ENCODE measurements around the gene CD27. TPM values are rescaled to one million over a fixed set of nuclear protein-coding genes. Genes with fewer than 3 reads are reported as not detected.
"Not testable (repeated sequence)": the region's sequence is repeated elsewhere in the genome, so short reads cannot be mapped to it uniquely, and the experiment has no call there.

The CD27 gene
- total RNA-seq, 2 donors from 2014 or later: 0.26 to 0.35 TPM

GRCh38 chr12:6470375-6471163 lies 25.8 kb downstream of the CD27 start, which contains the start of gene VAMP1:
TSS of gene VAMP1 (minus strand) at chr12:6470677. CDS start at chr12:6470531, 146 bp downstream.
- peak; percentile 95 to 97 for ATAC-seq
- intact Hi-C loops (cut with DNase I): no loop called here
- DNase-seq: peak; percentile 98

GRCh38 chr12:6471989-6472360 lies 27.2 kb downstream of the CD27 start:
- DNase-seq (no peak), ATAC-seq (no peak)
- intact Hi-C loops (cut with DNase I): no loop called here

DNA sequence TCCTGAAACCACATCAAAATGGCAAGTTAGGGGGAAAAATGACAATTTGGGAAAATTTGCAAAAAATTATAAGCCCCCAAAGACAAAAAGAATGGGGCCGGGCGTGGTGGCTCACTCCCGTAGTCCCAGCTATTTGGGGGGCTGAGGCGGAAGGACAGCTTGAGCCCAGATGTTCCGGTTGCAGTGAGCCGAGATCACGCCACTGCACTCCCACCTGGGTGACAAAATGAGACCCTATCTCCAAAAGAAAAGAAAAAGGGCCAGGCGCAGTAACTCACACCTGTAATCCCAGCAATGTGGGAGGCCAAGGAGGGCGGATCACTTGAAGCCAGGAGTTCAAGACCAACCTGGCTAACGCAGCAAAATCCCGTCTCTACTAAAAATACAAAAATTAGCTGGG lies 27.7 kb downstream of the CD27 start:
- DNase-seq (no peak), ATAC-seq (no peak)
- intact Hi-C loops (cut with DNase I): no loop called here

- DNase-seq; ATAC-seq; intact Hi-C loops (cut with DNase I): not testable (repeated sequence)
Observed at GRCh38 chr12:6475233-6475975, 30.6 kb downstream of the CD27 start.

- DNase-seq (no peak), ATAC-seq (peak in 1 of 2 donors; percentile 13)
- intact Hi-C loops (cut with DNase I): no loop called here
Observed at GRCh38 chr12:6476489-6476888, 31.7 kb downstream of the CD27 start.

DNA sequence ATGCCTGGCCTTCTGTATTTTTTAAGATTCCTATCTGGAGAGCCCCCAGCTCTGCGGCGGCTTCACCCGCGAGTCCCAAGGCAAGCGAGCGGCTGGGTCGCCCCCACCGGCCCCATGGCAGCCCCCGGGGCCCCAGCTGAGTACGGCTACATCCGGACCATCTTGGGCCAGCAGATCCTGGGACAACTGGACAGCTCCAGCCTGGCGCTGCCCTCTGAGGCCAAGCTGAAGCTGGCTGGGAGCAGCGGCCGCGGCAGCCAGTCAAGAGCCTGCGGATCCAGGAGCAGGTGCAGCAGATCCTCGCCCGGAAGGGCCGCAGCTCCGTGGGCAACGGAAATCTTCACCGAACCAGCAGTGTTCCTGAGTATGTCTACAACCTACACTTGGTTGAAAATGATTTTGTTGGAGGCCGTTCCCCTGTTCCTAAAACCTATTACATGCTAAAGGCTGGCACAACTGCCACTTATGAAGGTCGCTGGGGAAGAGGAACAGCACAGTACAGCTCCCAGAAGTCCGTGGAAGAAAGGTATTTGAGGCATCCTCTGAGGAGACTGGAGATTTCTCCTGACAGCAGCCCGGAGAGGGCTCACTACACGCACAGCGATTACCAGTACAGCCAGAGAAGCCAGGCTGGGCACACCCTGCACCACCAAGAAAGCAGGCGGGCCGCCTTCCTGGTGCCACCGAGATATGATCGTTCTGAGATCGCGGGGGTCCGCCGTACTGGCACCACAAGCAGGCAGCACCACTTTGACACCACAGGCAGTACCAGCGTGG lies 33.0 kb downstream of the CD27 start:
- peak in 1 of 2 donors; percentile 16 for ATAC-seq
- DNase-seq; intact Hi-C loops (cut with DNase I): not testable (repeated sequence)

DNA sequence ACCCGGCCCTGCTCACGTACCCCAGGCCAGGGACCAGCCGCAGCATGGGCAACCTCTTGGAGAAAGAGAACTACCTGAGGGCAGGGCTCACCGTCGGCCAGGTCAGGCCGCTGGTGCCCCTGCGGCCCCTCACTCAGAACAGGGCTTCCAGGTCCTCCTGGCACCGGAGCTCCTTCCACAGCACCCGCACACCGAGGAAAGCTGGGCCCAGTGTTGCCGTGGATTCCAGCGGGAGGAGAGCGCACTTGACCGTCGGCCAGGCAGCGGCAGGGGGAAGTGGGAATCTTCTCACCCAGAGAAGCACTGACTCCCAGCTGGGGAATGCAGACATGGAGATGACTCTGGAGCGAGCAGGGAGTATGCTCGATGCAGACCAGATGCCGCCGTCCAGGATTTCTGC lies 33.7 kb downstream of the CD27 start:
- intact Hi-C loops (cut with DNase I): no loop called here
- DNase-seq (no peak), ATAC-seq (no peak)

DNA sequence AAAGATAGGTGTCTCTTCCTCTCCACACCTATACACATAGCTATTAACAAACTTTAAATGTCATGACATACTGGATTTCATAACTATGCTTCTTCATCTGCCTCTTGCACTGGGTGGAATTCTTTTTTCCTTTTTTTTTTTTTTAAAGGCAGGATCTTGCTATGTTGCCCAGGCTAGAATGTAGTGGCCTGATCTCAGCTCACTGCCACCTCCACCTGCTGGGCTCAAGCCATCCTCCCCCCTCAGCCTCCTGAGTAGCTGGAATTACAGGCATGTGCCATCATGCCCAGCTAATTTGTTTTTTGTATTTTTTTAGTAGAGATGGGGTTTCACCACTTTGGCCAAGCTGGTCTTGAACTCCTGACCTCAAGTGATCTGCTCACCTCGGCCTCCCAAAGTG lies 43.5 kb downstream of the CD27 start:
- DNase-seq (no peak), ATAC-seq (no peak)
- intact Hi-C loops (cut with DNase I): no loop called here

DNA sequence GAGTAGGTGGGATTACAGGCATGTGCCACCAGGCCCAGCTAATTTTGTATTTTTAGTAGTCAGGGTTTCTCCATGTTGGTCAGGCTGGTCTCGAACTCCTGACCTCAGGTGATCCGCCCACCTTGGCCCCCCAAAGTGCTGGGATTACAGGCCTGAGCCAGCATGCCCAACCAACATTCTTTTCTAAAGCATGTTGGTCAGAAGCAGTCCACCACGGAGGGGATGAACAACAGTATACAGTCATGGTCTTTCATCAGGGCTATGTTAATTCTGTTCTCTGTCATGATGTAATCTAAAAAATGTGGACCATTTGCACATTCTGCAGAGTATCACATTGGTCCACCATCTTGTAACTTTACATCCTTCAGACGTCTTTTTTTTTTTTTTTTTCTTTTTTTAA lies 44.7 kb downstream of the CD27 start:
- DNase-seq (no peak), ATAC-seq (no peak)
- intact Hi-C loops (cut with DNase I): no loop called here

DNA sequence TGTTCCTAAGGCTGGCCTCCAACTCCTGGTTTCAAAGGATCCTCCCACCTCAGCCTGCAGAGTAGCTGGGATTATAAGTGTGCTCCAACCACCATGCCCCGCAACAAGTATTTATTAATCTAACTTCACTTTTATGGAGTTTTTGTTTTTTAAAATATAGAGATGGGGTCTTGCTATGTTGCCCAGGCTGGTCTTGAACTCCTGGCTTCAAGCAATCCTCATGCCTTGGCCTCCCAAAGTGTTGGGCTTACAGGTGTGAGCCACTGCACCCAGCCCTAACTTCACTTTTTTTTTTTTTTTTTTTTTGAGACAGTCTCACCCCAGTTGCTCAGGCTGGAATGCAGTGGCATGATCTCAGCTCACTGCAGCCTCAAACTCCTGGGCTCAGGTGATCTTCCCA lies 45.9 kb downstream of the CD27 start:
- intact Hi-C loops (cut with DNase I): loop anchor here in 1 of 2 donors (5.0 kb wide), 1 partner anchor 42 kb away; the partner anchor contains the start of gene GAPDH
- ATAC-seq, DNase-seq: not testable (repeated sequence)

GRCh38 chr12:6492838-6493496 lies 48.2 kb downstream of the CD27 start, which contains the start of gene MRPL51:
TSS of gene MRPL51 (minus strand) at chr12:6493262. CDS start at chr12:6493136, 126 bp downstream.
- ATAC-seq: peak; percentile 98
- intact Hi-C loops (cut with DNase I): loop anchor here in 1 of 2 donors (5.0 kb wide), 1 partner anchor 39 kb away; the partner anchor contains the start of gene GAPDH

GRCh38 chr12:6493497-6494257 lies 48.9 kb downstream of the CD27 start, which contains the start of gene NCAPD2:
TSS of gene NCAPD2 (plus strand) at chr12:6494102. CDS start at chr12:6495099, 997 bp downstream.
- DNase-seq (peak; percentile 96), ATAC-seq (peak; percentile 97 to 98)
- intact Hi-C loops (cut with DNase I): loop anchor here in 1 of 2 donors (5.0 kb wide), 1 partner anchor 39 kb away; the partner anchor contains the start of gene GAPDH

More at GRCh38 chr12:6492838-6493496, 48.2 kb downstream of the CD27 start, which contains the start of gene MRPL51:
- DNase-seq: peak; percentile 97

DNA sequence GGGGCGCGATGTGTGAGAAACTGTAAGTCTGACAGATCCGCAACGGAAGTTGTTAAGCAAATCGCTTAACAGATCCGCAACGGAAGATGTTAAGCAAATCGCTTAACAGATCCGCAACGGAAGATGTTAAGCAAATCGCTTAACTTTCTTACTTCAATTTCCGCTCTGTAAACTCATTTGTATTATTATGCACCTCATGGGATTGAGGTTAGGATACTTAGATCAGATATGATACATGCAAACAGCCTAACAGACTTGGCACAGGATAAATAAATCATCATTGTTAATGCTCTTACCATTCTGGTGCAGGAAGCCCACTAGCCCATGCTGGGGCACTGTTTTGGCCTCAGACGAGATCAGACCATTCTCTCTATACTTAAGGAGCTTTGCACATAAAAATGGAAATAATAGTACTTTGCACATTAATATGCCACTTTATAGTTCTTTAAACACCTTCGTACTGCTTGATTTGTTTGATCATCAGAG lies 49.5 kb downstream of the CD27 start:
- intact Hi-C loops (cut with DNase I): loop anchor here in 1 of 2 donors (5.0 kb wide), 1 partner anchor 38 kb away; the partner anchor contains the start of gene GAPDH
- ATAC-seq (peak in 1 of 2 donors; percentile 3), DNase-seq (no peak)

- intact Hi-C loops (cut with DNase I): loop anchor here in 1 of 2 donors (5.0 kb wide), 1 partner anchor 37 kb away; the partner anchor contains the start of gene GAPDH
- DNase-seq (no peak), ATAC-seq (no peak)
Observed at GRCh38 chr12:6494968-6495367, 50.2 kb downstream of the CD27 start.

DNA sequence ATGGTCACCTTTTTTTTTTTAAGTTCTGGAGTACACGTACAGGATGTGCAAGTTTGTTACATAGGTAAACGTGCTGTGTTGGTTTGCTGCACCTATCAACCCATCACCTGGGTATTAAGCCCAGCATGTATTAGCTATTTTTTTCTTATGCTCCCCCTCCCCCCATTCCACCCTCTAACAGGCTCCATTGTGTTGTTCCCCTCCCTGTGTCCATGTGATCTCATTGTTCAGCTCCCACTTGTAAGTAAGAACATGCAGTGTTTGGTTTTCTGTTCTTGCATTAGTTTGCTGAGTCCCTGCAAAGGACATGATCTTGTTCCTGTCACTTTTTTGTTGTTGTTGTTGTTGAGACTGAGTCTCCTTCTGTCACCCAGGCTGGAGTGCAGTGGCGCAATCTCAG lies 52.5 kb downstream of the CD27 start:
- DNase-seq; intact Hi-C loops (cut with DNase I); ATAC-seq: not testable (repeated sequence)

GRCh38 chr12:6500466-6500865 lies 55.7 kb downstream of the CD27 start:
- intact Hi-C loops (cut with DNase I): no loop called here
- DNase-seq (no peak), ATAC-seq (no peak)
